Right cardiac atrium (tissue), 5 donors: ENCODE data around the gene PDSS2. TPM values are rescaled to one million over a fixed set of nuclear protein-coding genes. Genes with fewer than 3 reads are reported as not detected.

ENCODE experiments used
- ATAC-seq, 2 donors: fragments of 200-7000 bp; cut with Tn5 transposase; one replicate each; pipeline versions ENCODE4 v1.8.0 to v1.9.1; 2020; ENCODE audit warnings: moderate library complexity in 2 of 2, mild to moderate bottlenecking in 1 of 2
- DNase-seq, 3 donors: peaks; one replicate each; pipeline ENCODE4 v3.0.0-alpha.2; 2020
- H3K27ac ChIP-seq: one replicate; pipeline ENCODE4 v1.5.1; 2013; ENCODE audit warnings: mild to moderate bottlenecking, low read length, control low read depth, moderate library complexity
- H3K27me3 ChIP-seq: one replicate; pipeline ENCODE4 v1.6.1; 2013; ENCODE audit not compliant: control insufficient read depth, insufficient read depth
- H3K4me1 ChIP-seq: one replicate; pipeline ENCODE4 v1.6.1; 2013; ENCODE audit warnings: low read length; ENCODE audit not compliant: control insufficient read depth, insufficient read depth
- H3K4me3 ChIP-seq: one replicate; pipeline ENCODE4 v1.5.1; 2013; ENCODE audit warnings: low read length, control low read depth
- H3K9me3 ChIP-seq: one replicate; pipeline ENCODE4 v1.6.1; 2013; ENCODE audit warnings: low read length; ENCODE audit not compliant: control insufficient read depth
- WGBS: extraction: QIAGEN DNeasy Blood & Tissue Kit; methylation state at CpG from one replicate; pipeline ENCODE4 v1.1.7; 2013; 5-methylcytosine and 5-hydroxymethylcytosine counted together
- intact Hi-C, 4 donors: fragments of 100-400 bp; cut with DNase I; formaldehyde crosslinking; loops; one replicate each; pipeline versions ENCODE4 v1.11.0 to v1.14.0; 2022 to 2023
- polyA plus RNA-seq: library from polyadenylated mRNA; stranded (reverse); fragments of 200-250 nt; gene quantifications from one replicate; pipeline ENCODE4 v1.2.3, GENCODE V29; 2013
- total RNA-seq, 4 donors: library from RNA; stranded (reverse); fragmentation: NEBNext Ultra II Directional; extraction: Animal tissue kit (Norgen Biotek cat#: 25700); gene quantifications; one replicate each; pipeline ENCODE4 v1.2.1, GENCODE V29; 2021
- donor health status: healthy with polysubstance abuse.
- donor health status: DM: no; HTN: yes; CAD: no.
- donor health status: DM: no; HTN: no; CAD: no.
- donor health status: DM: no; HTN: yes; CAD: no; lungs with severe emphysema.
- donor health status: DM: yes; HTN: yes; CAD: no.

PDSS2 gene
- total and polyA plus RNA-seq, 5 donors = 10.0 to 15.5 (median 13.6) TPM

GRCh38 chr6:107334026-107334425 is 125.3 kb downstream of the PDSS2 start:
- Histone ChIP-seq H3K27me3 (no peaks in the 10 kb centered on the region), H3K9me3 (no peaks in the 10 kb centered on the region), H3K4me1 (no peaks in the 10 kb centered on the region), H3K27ac (no peak overlapping the region), H3K4me3 (no peak overlapping the region)
- intact Hi-C loops = no loop called here
- DNase-seq (no peak), ATAC-seq (no peak)
- 71% methylated on average over 3 of the region's 3 CpGs for WGBS

GRCh38 chr6:107333491-107333890 is 125.9 kb downstream of the PDSS2 start:
- ATAC-seq (no peak), DNase-seq (no peak)
- Histone ChIP-seq H3K9me3 (no peaks in the 10 kb centered on the region), H3K4me3 (no peak overlapping the region), H3K27ac (no peak overlapping the region), H3K4me1 (no peaks in the 10 kb centered on the region), H3K27me3 (no peaks in the 10 kb centered on the region)
- intact Hi-C loops = no loop called here
- 89% methylated on average over 2 of the region's 2 CpGs for WGBS

- Histone ChIP-seq H3K4me1 (no peaks in the 10 kb centered on the region), H3K4me3 (no peak overlapping the region), H3K27ac (no peak overlapping the region), H3K27me3 (no peaks in the 10 kb centered on the region), H3K9me3 (no peaks in the 10 kb centered on the region)
- no peak for DNase-seq
- intact Hi-C loops = no loop called here
- 95% methylated on average over 5 of the region's 5 CpGs for WGBS
- no peak for ATAC-seq
Observed at GRCh38 chr6:107331409-107332386, 127.7 kb downstream of the PDSS2 start.

DNA sequence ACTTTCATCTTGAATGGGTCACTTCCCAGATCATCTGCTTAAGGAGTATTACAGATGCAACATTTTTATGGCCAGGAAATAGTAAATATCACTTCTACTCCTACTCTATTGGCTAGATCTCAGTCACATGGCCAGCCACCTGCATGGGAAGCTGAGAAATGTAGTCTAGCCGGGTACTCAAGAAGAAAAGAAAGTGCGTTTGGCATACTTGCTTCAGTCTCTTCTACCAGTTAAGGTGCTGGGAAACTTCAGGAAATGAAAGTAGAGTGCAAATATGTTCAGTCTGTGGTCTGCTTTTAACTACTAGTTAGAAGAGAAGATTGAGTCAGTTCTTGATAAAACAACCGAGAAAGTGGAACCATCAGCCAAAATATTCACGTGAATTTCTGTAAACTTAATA is 129.2 kb downstream of the PDSS2 start:
- 87% methylated on average over 4 of the region's 4 CpGs for WGBS
- H3K4me3 ChIP-seq = no peak overlapping the region
- intact Hi-C loops = no loop called here
- H3K4me1 ChIP-seq = no peaks in the 10 kb centered on the region
- H3K27me3 ChIP-seq = no peaks in the 10 kb centered on the region
- no peak overlapping the region for H3K27ac ChIP-seq
- ATAC-seq (no peak), DNase-seq (no peak)
- H3K9me3 ChIP-seq = no peaks in the 10 kb centered on the region

GRCh38 chr6:107329063-107329860 is 130.1 kb downstream of the PDSS2 start:
- intact Hi-C loops = no loop called here
- Histone ChIP-seq H3K27ac (no peak overlapping the region), H3K4me1 (no peaks in the 10 kb centered on the region), H3K9me3 (no peaks in the 10 kb centered on the region), H3K4me3 (no peak overlapping the region), H3K27me3 (no peaks in the 10 kb centered on the region)
- no peak for DNase-seq
- no peak for ATAC-seq
- WGBS = 75% methylated on average over 5 of the region's 5 CpGs

GRCh38 chr6:107328081-107328480 is 131.3 kb downstream of the PDSS2 start:
- no peaks in the 10 kb centered on the region for H3K27me3 ChIP-seq
- no peak overlapping the region for H3K4me3 ChIP-seq
- ATAC-seq (no peak), DNase-seq (no peak)
- no peaks in the 10 kb centered on the region for H3K9me3 ChIP-seq
- no peaks in the 10 kb centered on the region for H3K4me1 ChIP-seq
- no peak overlapping the region for H3K27ac ChIP-seq
- intact Hi-C loops = no loop called here
- 92% methylated on average over 3 of the region's 3 CpGs for WGBS

GRCh38 chr6:107323133-107323785 is 136.1 kb downstream of the PDSS2 start:
- intact Hi-C loops = no loop called here
- H3K9me3 ChIP-seq = no peaks in the 10 kb centered on the region
- DNase-seq (no peak), ATAC-seq (no peak)
- no peak overlapping the region for H3K4me3 ChIP-seq
- H3K4me1 ChIP-seq = no peaks in the 10 kb centered on the region
- H3K27me3 ChIP-seq = no peaks in the 10 kb centered on the region
- 83% methylated on average over 1 of the region's 1 CpG for WGBS
- no peak overlapping the region for H3K27ac ChIP-seq

DNA sequence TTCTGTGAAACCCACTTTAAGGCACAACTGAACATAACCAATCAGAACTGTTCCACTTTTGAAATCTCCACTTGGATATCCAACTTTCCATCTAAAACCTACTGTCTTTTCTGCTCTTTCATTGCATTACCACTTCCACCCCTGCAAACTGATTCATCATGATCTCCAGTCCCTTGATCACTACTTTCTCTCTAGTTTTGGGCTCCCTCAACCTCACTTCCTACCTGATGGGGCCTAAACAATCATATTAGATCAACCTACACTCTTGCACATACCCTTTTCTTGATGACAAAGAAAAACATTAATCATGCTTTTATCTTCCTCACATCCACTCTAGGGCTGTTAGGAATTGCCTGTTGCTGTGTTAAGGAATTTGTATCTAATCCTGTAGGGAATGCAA is 137.6 kb downstream of the PDSS2 start:
- no peaks in the 10 kb centered on the region for H3K9me3 ChIP-seq
- intact Hi-C loops = no loop called here
- H3K4me3 ChIP-seq = no peak overlapping the region
- no peaks in the 10 kb centered on the region for H3K4me1 ChIP-seq
- H3K27me3 ChIP-seq = no peaks in the 10 kb centered on the region
- ATAC-seq (no peak), DNase-seq (no peak)
- no peak overlapping the region for H3K27ac ChIP-seq

DNA sequence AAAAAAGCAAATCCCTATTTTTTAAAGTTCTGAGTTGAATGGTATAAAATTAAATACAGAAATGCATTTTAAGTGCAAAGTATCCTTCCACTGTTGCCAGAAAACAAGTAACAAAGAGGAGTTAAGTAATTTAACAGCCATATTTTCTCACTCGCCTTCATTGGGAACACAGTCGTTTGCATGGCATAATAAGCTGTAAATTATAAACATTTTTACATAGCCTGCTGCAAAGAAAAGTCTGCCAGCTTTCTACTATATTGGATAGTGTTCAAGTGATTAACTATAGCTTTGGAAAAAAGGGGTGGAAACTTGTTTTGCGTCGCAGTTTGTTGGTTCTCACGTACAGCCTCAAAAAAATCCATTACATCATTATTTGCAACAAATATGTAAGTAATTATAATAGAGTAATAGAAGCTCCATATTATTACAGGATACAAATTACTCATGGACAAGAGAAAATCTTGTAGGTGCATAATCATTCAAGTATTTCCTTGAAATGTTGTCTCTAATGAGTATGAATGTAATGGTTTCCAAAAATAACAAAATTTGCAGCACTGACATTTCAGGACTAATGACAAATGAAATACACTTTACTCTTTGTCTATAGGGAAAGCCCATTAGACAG is 139.3 kb downstream of the PDSS2 start:
- intact Hi-C loops = loop anchor here in 1 of 4 donors (10.0 kb wide), 1 partner anchor 385 kb away; no protein-coding TSS in a partner anchor

DNA sequence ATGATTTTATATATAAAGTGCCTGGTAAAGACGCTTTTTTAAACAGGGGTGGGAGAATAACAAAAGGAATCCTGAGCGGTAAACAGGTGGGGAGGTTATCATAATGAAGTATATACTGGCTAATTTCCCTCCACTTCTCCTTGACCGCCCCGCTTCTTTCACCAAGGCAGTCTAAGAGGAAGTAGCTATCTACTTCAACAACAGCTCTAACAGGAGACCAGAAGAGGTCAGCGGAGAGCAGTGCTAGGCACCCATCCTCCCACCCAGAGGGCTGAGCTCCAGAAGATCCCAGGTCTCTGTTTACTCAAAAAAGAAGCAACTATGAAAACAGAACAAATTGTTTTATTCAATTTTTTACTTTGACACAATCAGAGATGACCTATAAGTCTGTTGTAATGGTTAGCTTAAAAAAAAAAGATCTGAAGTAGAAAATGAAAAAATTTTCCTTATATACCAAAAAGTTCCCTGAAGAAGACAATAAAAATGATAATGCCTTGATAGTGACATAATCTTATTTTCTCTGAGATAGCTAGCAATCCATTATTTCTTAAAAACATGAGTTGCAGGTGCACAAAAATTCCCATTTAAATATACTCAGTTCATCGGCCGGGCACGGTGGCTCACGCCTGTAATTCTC is 141.1 kb downstream of the PDSS2 start:
- intact Hi-C loops = loop anchor here in 1 of 4 donors (10.0 kb wide), 1 partner anchor 387 kb away; no protein-coding TSS in a partner anchor
- Histone ChIP-seq H3K27ac (no peak overlapping the region), H3K27me3 (no peaks in the 10 kb centered on the region), H3K9me3 (no peaks in the 10 kb centered on the region), H3K4me3 (no peak overlapping the region), H3K4me1 (no peaks in the 10 kb centered on the region)
- WGBS = 57% methylated on average over 9 of the region's 9 CpGs
- DNase-seq (peak; percentile 40 to 75 (median 63)), ATAC-seq (peak; percentile 89 to 90)

More for the DNA sequence above, 139.3 kb downstream of the PDSS2 start:
- H3K27me3 ChIP-seq = no peaks in the 10 kb centered on the region
- H3K4me3 ChIP-seq = no peak overlapping the region
- DNase-seq (no peak), ATAC-seq (no peak)
- H3K9me3 ChIP-seq = no peaks in the 10 kb centered on the region
- H3K27ac ChIP-seq = no peak overlapping the region
- no peaks in the 10 kb centered on the region for H3K4me1 ChIP-seq
- 50% methylated on average over 5 of the region's 5 CpGs for WGBS
